Duodenal mucosa (tissue), 2 donors: ENCODE data around the gene XPO1.
A peak's percentile ranks its signal among the peaks of the same experiment; 100 is the strongest.
"Not testable (repeated sequence)": the region's sequence is repeated elsewhere in the genome, so short reads cannot be mapped to it uniquely, and the experiment has no call there.

Experiments
- H3K27ac ChIP-seq: one replicate; pipeline ENCODE4 v1.7.0; 2013; ENCODE audit warnings: low read depth, low read length
- H3K27me3 ChIP-seq, 2 donors: one replicate each; pipeline ENCODE4 v1.7.0; 2013; ENCODE audit warnings: low read length in 2 of 2, control low read depth in 1 of 2; ENCODE audit not compliant: insufficient read depth in 2 of 2, control insufficient read depth in 1 of 2
- H3K36me3 ChIP-seq, 2 donors: one replicate each; pipeline ENCODE4 v1.7.0; 2013; ENCODE audit warnings: low read length in 2 of 2, control low read depth in 1 of 2; ENCODE audit not compliant: insufficient read depth in 2 of 2, control insufficient read depth in 1 of 2
- H3K4me1 ChIP-seq, 2 donors: one replicate each; pipeline ENCODE4 v1.7.0; 2013; ENCODE audit warnings: low read length in 2 of 2, control low read depth in 1 of 2; ENCODE audit not compliant: insufficient read depth in 2 of 2, control insufficient read depth in 1 of 2
- H3K4me3 ChIP-seq, 2 donors: one replicate each; pipeline ENCODE4 v1.7.0; 2013; ENCODE audit warnings: low read length in 2 of 2, low read depth in 1 of 2
- H3K9ac ChIP-seq, 2 donors: one replicate each; pipeline ENCODE4 v1.7.0; 2013; ENCODE audit warnings: low read length in 2 of 2, low read depth in 1 of 2
- H3K9me3 ChIP-seq, 2 donors: one replicate each; pipeline ENCODE4 v1.7.0; 2013; ENCODE audit warnings: low read length in 2 of 2, control low read depth in 1 of 2; ENCODE audit not compliant: control insufficient read depth in 1 of 2

XPO1 gene

DNA sequence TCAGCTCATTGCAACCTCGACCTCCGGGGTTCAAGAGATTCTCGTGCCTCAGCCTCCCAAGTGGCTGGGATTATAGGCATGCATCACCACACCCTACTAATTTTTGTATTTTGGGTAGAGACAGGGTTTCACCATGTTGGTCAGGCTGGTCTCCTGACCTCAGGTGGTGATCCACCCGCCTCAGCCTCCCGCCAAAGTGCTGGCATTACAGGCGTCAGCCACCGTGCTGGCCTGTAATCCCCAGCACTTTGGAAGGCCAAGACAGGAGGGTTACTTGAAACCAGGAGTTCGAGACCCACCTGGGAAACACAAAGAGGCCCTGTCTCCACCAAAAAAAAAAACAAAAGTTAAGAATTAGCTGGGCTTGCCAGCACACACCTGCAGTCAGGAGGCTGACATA, 85.8 kb downstream of the XPO1 start:
- H3K9ac ChIP-seq: no peak overlapping the region
- H3K27me3 ChIP-seq: no peaks in the 10 kb centered on the region
- peaks cover 2 to 8% of the 10 kb centered on the region in 2 donors for H3K4me1 ChIP-seq
- no peak overlapping the region for H3K27ac ChIP-seq
- no peaks in the 10 kb centered on the region for H3K36me3 ChIP-seq
- no peak overlapping the region for H3K4me3 ChIP-seq
- no peaks in the 10 kb centered on the region for H3K9me3 ChIP-seq

DNA sequence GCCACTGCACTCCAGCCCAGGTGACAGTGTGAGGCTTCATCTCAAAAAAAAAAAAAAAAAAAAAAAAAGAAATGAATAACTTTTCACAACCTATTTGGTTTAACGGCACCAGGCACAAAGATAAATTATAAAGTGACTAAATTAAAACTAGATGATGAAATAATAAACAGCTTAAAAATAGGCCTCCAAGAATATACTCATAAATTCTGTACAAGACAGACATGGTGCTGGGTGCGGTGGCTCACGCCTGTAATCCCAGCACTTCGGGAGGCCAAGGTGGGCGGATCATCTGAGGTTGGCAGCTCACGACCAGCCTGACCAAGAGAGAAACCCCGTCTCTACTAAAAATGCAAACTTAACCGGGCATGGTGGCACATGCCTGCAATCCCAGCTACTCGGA, 87.0 kb downstream of the XPO1 start:
- Histone ChIP-seq H3K9ac (no peak overlapping the region), H3K9me3 (no peaks in the 10 kb centered on the region), H3K27ac (no peak overlapping the region), H3K4me3 (no peak overlapping the region), H3K27me3 (no peaks in the 10 kb centered on the region), H3K36me3 (no peaks in the 10 kb centered on the region), H3K4me1 (peaks cover 0 to 2% of the 10 kb centered on the region in 2 donors)

DNA sequence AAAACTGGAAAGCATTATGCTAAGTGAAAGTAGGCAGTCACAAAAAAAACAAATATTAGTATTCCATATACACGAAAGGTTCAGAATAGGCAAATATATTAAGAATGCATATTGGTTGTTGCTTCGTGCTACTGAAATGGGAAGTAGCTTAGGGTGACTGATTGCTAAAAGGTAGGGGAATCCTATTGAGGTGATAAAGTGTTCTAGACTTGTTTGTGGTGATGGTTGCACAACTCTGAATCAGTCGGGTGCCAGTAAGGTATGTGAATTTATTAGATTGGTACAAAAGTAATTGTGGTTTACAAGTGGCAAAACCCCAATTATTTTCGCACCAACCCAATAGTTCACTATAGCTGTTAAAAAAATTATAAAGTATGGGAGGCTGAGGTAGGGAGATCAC, 88.0 kb downstream of the XPO1 start:
- Histone ChIP-seq H3K9me3 (no peaks in the 10 kb centered on the region), H3K9ac (no peak overlapping the region), H3K27ac (no peak overlapping the region), H3K27me3 (no peaks in the 10 kb centered on the region), H3K36me3 (no peaks in the 10 kb centered on the region), H3K4me3 (no peak overlapping the region), H3K4me1 (no peaks in the 10 kb centered on the region)

DNA sequence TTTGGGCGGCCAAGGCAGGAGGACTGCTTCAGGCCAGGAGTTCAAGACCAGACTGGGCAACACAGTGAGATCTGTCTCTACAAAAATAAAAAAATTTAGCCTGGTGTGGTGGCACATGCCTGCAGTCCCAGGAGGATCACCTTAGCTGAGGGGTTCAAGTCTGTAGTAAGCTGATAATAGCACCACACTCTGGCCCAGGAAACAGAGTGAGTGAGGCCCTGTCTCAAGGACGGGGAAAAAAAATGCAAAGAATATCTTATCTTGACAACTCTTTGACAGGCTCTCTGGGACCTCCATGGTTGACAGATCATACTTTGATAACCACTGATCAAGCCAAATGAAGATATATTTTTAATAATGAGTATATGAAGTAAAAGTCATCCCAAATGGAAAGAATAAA, 89.9 kb downstream of the XPO1 start:
- H3K27me3 ChIP-seq: no peaks in the 10 kb centered on the region
- no peak overlapping the region for H3K4me3 ChIP-seq
- peaks cover 8% of the 10 kb centered on the region in 2 donors for H3K4me1 ChIP-seq
- H3K9me3 ChIP-seq: no peaks in the 10 kb centered on the region
- H3K9ac ChIP-seq: no peak overlapping the region
- H3K27ac ChIP-seq: no peak overlapping the region
- no peaks in the 10 kb centered on the region for H3K36me3 ChIP-seq

DNA sequence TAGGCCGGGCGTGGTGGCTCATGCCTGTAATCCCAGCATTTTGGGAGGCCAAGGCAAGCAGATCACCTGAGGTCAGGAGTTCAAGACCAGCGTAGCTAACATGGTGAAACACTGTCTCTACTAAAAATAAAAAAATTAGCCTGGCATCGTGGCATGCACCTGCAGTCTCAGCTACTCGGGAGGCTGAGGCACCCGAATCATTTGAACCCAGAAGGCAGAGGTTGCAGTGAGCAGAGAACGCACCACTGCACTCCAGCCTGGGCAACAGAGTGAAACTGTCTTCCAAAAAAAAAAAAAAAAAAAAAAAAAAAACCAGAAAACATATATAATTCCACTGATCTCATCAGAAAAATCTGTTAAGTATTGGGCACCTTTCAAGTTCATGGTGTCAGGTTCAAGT, 91.2 kb downstream of the XPO1 start:
- H3K4me1 ChIP-seq: peaks cover 9 to 16% of the 10 kb centered on the region in 2 donors
- not testable (repeated sequence) for H3K27ac ChIP-seq, H3K36me3 ChIP-seq

DNA sequence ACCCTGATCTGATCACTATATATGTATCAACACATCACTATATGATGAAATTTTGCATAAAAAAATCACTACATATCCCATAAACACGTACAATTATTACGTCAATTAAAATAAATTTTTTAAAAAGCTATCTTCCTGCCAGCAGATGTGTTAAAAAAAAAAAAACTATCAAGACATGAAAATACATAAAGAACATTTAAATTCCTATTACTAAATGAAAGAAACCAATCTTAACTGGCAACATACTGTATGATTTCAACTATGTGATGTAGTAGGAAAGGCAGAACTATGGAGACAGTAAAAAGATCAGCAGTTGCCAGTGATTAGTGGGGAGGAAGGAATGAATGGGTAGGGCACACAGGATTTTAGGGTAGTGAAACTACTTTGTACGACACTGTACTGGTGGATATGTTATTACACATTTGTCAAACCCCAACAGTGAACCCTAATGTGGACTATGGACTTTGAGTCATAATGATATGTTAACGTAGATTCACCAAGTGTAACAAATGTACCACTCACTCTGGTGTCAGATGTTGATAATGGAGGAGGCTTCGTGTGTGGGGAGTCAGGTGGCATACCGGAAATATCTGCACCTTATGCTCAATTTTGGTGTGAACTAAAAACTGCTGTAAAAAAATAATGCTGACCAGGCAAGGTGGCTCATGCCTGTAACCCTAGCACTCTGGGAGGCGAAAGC, 94.7 kb downstream of the XPO1 start:
- Histone ChIP-seq H3K36me3 (no peaks in the 10 kb centered on the region), H3K27me3 (no peaks in the 10 kb centered on the region), H3K9ac (no peak overlapping the region), H3K9me3 (no peaks in the 10 kb centered on the region), H3K4me3 (peak overlapping the region; percentile 5 to 23), H3K4me1 (peaks cover 24 to 26% of the 10 kb centered on the region in 2 donors), H3K27ac (no peak overlapping the region)

More for the DNA sequence above, 91.2 kb downstream of the XPO1 start:
- H3K9me3 ChIP-seq, H3K27me3 ChIP-seq, H3K9ac ChIP-seq, H3K4me3 ChIP-seq: not testable (repeated sequence)

DNA sequence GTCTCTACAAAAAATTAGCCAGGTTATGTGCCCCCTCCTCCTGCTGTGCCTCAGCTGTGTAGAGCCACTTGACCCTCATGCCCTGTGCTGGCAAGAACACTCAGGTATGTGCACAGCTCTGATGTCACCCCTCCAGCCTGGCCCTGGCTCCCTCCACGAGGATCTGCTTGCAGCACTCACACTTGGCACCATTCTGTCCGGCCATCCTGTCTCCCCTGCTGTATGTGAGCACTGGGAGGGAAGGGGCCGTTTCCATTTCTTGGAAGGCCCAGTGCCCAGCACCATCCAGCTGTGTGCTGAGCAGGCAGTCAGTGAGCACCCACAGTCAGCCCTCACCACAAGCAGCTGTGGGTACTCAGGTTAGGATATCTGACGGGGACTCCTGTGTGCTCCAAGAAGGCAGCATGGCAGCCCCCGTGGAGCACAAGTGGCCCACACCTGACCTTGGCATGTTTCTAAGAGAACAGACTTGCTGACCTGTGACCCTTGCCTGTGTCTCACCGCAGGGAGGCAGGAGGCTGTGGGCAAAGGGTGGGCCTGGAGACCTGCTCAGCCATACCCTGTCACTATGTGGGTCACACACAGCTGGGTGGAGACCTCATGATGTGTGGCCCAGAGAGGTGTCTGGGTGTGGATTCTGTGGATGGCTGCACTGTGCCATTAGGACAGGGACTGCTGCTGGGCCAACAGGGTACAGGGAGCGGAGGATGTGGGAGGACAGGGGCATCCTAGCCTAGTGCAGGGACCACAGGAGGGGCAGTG, 98.7 kb downstream of the XPO1 start:
- Histone ChIP-seq H3K9ac (no peak overlapping the region), H3K4me1 (peaks cover 41 to 53% of the 10 kb centered on the region in 2 donors), H3K27ac (no peak overlapping the region), H3K36me3 (no peaks in the 10 kb centered on the region), H3K4me3 (no peak overlapping the region), H3K27me3 (no peaks in the 10 kb centered on the region), H3K9me3 (no peaks in the 10 kb centered on the region)

DNA sequence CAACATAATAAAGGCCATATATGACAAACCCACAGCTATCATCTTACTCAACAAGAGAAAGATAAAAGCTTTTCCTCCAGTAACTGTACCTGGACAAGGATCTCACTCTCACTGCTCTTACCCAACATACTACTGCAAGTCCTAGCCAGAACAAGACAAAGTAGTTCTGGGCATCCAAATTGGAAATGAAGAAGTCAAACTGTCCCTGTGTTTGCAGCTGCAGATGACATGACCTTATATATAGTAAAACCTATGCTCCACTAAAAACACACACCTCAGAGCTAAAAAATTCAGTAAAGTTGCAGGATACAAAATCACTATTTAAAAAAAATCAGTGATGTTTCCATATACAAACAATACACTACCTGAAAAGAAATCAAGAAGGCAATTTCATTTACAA, 99.5 kb downstream of the XPO1 start:
- no peaks in the 10 kb centered on the region for H3K9me3 ChIP-seq
- peaks cover 45 to 55% of the 10 kb centered on the region in 2 donors for H3K4me1 ChIP-seq
- H3K27ac ChIP-seq: no peak overlapping the region
- no peaks in the 10 kb centered on the region for H3K36me3 ChIP-seq
- no peak overlapping the region for H3K4me3 ChIP-seq
- no peaks in the 10 kb centered on the region for H3K27me3 ChIP-seq
- H3K9ac ChIP-seq: no peak overlapping the region

DNA sequence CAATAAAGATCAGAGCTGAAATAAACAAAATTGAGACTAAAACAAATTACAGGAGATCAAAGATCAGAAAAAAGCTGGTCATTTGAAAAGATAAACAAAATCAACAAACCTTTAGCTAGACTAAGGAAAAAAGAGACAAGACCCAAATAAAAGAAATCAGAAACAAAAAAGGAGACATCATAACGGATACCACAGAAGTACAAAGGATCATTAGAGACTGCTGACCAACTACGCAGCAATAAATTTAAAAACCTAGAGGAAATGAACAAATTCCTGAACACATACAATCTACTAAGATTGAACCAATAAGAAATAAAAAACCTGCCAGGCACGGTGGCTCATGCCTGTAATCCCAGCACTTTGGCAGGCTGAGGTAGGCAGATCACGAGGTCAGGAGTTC, 101.0 kb downstream of the XPO1 start:
- Histone ChIP-seq H3K9me3 (no peaks in the 10 kb centered on the region), H3K27me3 (no peaks in the 10 kb centered on the region), H3K4me1 (peaks cover 37 to 61% of the 10 kb centered on the region in 2 donors), H3K9ac (no peak overlapping the region), H3K36me3 (no peaks in the 10 kb centered on the region), H3K4me3 (no peak overlapping the region), H3K27ac (no peak overlapping the region)

DNA sequence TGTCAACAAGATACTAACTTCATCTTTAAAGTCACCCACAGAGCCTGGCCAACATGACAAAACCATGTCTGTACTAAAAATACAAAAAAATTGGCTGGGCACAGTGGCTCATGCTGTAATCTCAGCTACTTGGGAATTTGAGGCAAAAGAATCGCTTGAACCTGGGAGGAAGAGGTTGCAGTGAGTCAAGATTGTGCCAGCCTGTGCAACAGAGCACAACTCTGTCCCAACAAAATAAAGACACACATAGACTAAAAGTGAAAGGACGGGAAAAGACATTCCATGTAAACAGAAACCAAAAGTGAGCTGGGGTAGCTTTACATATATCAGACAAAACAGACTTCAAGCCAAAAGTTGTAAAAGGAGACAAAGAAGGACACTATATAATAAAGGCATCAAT, 102.1 kb downstream of the XPO1 start:
- H3K4me1 ChIP-seq: peaks cover 38 to 57% of the 10 kb centered on the region in 2 donors
- H3K27ac ChIP-seq: no peak overlapping the region

More for the DNA sequence above, 102.1 kb downstream of the XPO1 start:
- Histone ChIP-seq H3K27me3 (no peaks in the 10 kb centered on the region), H3K9ac (no peak overlapping the region), H3K9me3 (no peaks in the 10 kb centered on the region), H3K36me3 (no peaks in the 10 kb centered on the region), H3K4me3 (peak overlapping the region; percentile 55 to 56)
